Activated naive CD8-positive, alpha-beta T cell treated with anti-CD3 and anti-CD28 coated beads, Interleukin-2, amount 50 U/mL, for 24 hours (primary cell): ENCODE results near the gene ZNF674.
"Not testable (repeated sequence)": the region's sequence is repeated elsewhere in the genome, so short reads cannot be mapped to it uniquely, and the experiment has no call there.

Experiments
- ATAC-seq: fragments of 150-1000 bp; cut with Tn5 transposase; one replicate; pipeline ENCODE4 v1.10.0; 2021
- DNase-seq: peaks from one replicate; pipeline ENCODE4 v3.0.0; 2021
- H3K27ac Mint-ChIP-seq: one replicate; pipeline ENCODE4 v1.8.0; 2021; ENCODE audit warnings: mild to moderate bottlenecking, mixed read lengths
- H3K27me3 Mint-ChIP-seq: one replicate; pipeline ENCODE4 v1.8.0; 2021; ENCODE audit warnings: mixed read lengths
- H3K36me3 Mint-ChIP-seq: one replicate; pipeline ENCODE4 v1.8.0; 2021; ENCODE audit warnings: low read depth, mixed read lengths
- H3K4me1 Mint-ChIP-seq: one replicate; pipeline ENCODE4 v1.8.0; 2021; ENCODE audit warnings: mixed read lengths
- H3K4me3 Mint-ChIP-seq: one replicate; pipeline ENCODE4 v1.8.0; 2021; ENCODE audit warnings: mild to moderate bottlenecking, moderate library complexity, mixed read lengths
- H3K9me3 Mint-ChIP-seq: one replicate; pipeline ENCODE4 v1.8.0; 2021; ENCODE audit warnings: mixed read lengths

Gene ZNF674

GRCh38 chrX:46547857-46548256, 2.6 kb upstream of the ZNF674 start:
- peaks cover 9% of the 10 kb centered on the region for H3K36me3 Mint-ChIP-seq
- H3K27me3 Mint-ChIP-seq, result no peaks in the 10 kb centered on the region
- H3K4me1 Mint-ChIP-seq, result peaks cover 39% of the 10 kb centered on the region
- no peak for ATAC-seq
- no peak overlapping the region for H3K4me3 Mint-ChIP-seq
- H3K27ac Mint-ChIP-seq, result no peak overlapping the region
- no peak for DNase-seq
- no peaks in the 10 kb centered on the region for H3K9me3 Mint-ChIP-seq

- ATAC-seq, result peak; percentile 37
- Mint-ChIP-seq H3K4me3 (peak overlapping the region; percentile 88), H3K27ac (peak overlapping the region; percentile 93), H3K4me1 (peaks cover 36% of the 10 kb centered on the region)
- not testable (repeated sequence) for DNase-seq, H3K9me3 Mint-ChIP-seq, H3K36me3 Mint-ChIP-seq, H3K27me3 Mint-ChIP-seq
Observed at GRCh38 chrX:46544527-46544926, 694 bp downstream of the ZNF674 start.

GRCh38 chrX:46543441-46543840, 1.8 kb downstream of the ZNF674 start:
- peaks cover 4% of the 10 kb centered on the region for H3K36me3 Mint-ChIP-seq
- H3K27me3 Mint-ChIP-seq, result no peaks in the 10 kb centered on the region
- ATAC-seq (no peak), DNase-seq (no peak)
- H3K4me1 Mint-ChIP-seq, result peaks cover 32% of the 10 kb centered on the region
- no peaks in the 10 kb centered on the region for H3K9me3 Mint-ChIP-seq
- H3K27ac Mint-ChIP-seq, result no peak overlapping the region
- H3K4me3 Mint-ChIP-seq, result no peak overlapping the region

- DNase-seq (no peak), ATAC-seq (no peak)
- H3K4me1 Mint-ChIP-seq, result no peaks in the 10 kb centered on the region
- no peaks in the 10 kb centered on the region for H3K27me3 Mint-ChIP-seq
- no peaks in the 10 kb centered on the region for H3K9me3 Mint-ChIP-seq
- H3K4me3 Mint-ChIP-seq, result no peak overlapping the region
- no peak overlapping the region for H3K27ac Mint-ChIP-seq
- no peaks in the 10 kb centered on the region for H3K36me3 Mint-ChIP-seq
Observed at GRCh38 chrX:46531442-46531841, 13.8 kb downstream of the ZNF674 start.

- not testable (repeated sequence) for ATAC-seq, DNase-seq, H3K27me3 Mint-ChIP-seq, H3K4me3 Mint-ChIP-seq, H3K36me3 Mint-ChIP-seq, H3K9me3 Mint-ChIP-seq, H3K27ac Mint-ChIP-seq, H3K4me1 Mint-ChIP-seq
Observed at GRCh38 chrX:46530404-46530908, 14.8 kb downstream of the ZNF674 start.

- H3K9me3 Mint-ChIP-seq, H3K36me3 Mint-ChIP-seq, H3K27me3 Mint-ChIP-seq, H3K27ac Mint-ChIP-seq, ATAC-seq, H3K4me1 Mint-ChIP-seq, DNase-seq, H3K4me3 Mint-ChIP-seq: not testable (repeated sequence)
Observed at GRCh38 chrX:46529740-46530403, 15.3 kb downstream of the ZNF674 start.

GRCh38 chrX:46528640-46529039, 16.6 kb downstream of the ZNF674 start:
- not testable (repeated sequence) for H3K36me3 Mint-ChIP-seq, H3K27ac Mint-ChIP-seq, H3K9me3 Mint-ChIP-seq, DNase-seq, H3K27me3 Mint-ChIP-seq, H3K4me3 Mint-ChIP-seq, H3K4me1 Mint-ChIP-seq, ATAC-seq

- peaks cover 13% of the 10 kb centered on the region for H3K9me3 Mint-ChIP-seq
- DNase-seq, result no peak
- no peaks in the 10 kb centered on the region for H3K27me3 Mint-ChIP-seq
- H3K4me3 Mint-ChIP-seq, result no peak overlapping the region
- H3K36me3 Mint-ChIP-seq, result peaks cover 35% of the 10 kb centered on the region
- H3K27ac Mint-ChIP-seq, result no peak overlapping the region
- no peak for ATAC-seq
- H3K4me1 Mint-ChIP-seq, result no peaks in the 10 kb centered on the region
Observed at GRCh38 chrX:46506076-46506475, 39.1 kb downstream of the ZNF674 start.

- Mint-ChIP-seq H3K36me3 (peaks cover 46% of the 10 kb centered on the region), H3K27ac (no peak overlapping the region), H3K4me3 (no peak overlapping the region), H3K27me3 (no peaks in the 10 kb centered on the region), H3K9me3 (peaks cover 26% of the 10 kb centered on the region), H3K4me1 (no peaks in the 10 kb centered on the region)
- ATAC-seq (no peak), DNase-seq (no peak)
Observed at GRCh38 chrX:46502848-46503247, 42.4 kb downstream of the ZNF674 start.

GRCh38 chrX:46500054-46500453, 45.2 kb downstream of the ZNF674 start:
- Mint-ChIP-seq H3K4me3 (no peak overlapping the region), H3K27ac (no peak overlapping the region), H3K4me1 (no peaks in the 10 kb centered on the region), H3K27me3 (no peaks in the 10 kb centered on the region), H3K36me3 (peaks cover 44% of the 10 kb centered on the region), H3K9me3 (peaks cover 20% of the 10 kb centered on the region)
- DNase-seq (no peak), ATAC-seq (no peak)

- Mint-ChIP-seq H3K4me1 (peaks cover 3% of the 10 kb centered on the region), H3K27ac (no peak overlapping the region), H3K36me3 (peaks cover 32% of the 10 kb centered on the region), H3K4me3 (no peak overlapping the region), H3K9me3 (peaks cover 27% of the 10 kb centered on the region), H3K27me3 (no peaks in the 10 kb centered on the region)
- DNase-seq (no peak), ATAC-seq (no peak)
Observed at GRCh38 chrX:46488712-46489111, 56.5 kb downstream of the ZNF674 start.

- Mint-ChIP-seq H3K9me3 (peaks cover 15% of the 10 kb centered on the region), H3K27me3 (no peaks in the 10 kb centered on the region), H3K4me1 (peaks cover 3% of the 10 kb centered on the region), H3K27ac (no peak overlapping the region), H3K36me3 (peaks cover 52% of the 10 kb centered on the region), H3K4me3 (no peak overlapping the region)
- ATAC-seq (no peak), DNase-seq (no peak)
Observed at GRCh38 chrX:46485897-46486296, 59.3 kb downstream of the ZNF674 start.

- not testable (repeated sequence) for H3K9me3 Mint-ChIP-seq, H3K27me3 Mint-ChIP-seq, DNase-seq, H3K4me1 Mint-ChIP-seq, ATAC-seq, H3K27ac Mint-ChIP-seq, H3K4me3 Mint-ChIP-seq
- H3K36me3 Mint-ChIP-seq, result peaks cover 45% of the 10 kb centered on the region
Observed at GRCh38 chrX:46478634-46479033, 66.6 kb downstream of the ZNF674 start.

GRCh38 chrX:46477435-46477834, 67.8 kb downstream of the ZNF674 start:
- Mint-ChIP-seq H3K27ac (no peak overlapping the region), H3K4me1 (no peaks in the 10 kb centered on the region), H3K9me3 (peaks cover 9% of the 10 kb centered on the region), H3K36me3 (peaks cover 45% of the 10 kb centered on the region), H3K4me3 (no peak overlapping the region), H3K27me3 (no peaks in the 10 kb centered on the region)
- DNase-seq (no peak), ATAC-seq (no peak)

GRCh38 chrX:46465203-46465602, 80.0 kb downstream of the ZNF674 start:
- Mint-ChIP-seq H3K4me1 (peaks cover 14% of the 10 kb centered on the region), H3K36me3 (peaks cover 45% of the 10 kb centered on the region)

GRCh38 chrX:46463682-46464081, 81.5 kb downstream of the ZNF674 start:
- H3K9me3 Mint-ChIP-seq, result no peaks in the 10 kb centered on the region
- H3K4me3 Mint-ChIP-seq, result no peak overlapping the region
- H3K27me3 Mint-ChIP-seq, result no peaks in the 10 kb centered on the region
- ATAC-seq, result no peak
- H3K36me3 Mint-ChIP-seq, result peaks cover 34% of the 10 kb centered on the region
- DNase-seq, result no peak
- H3K27ac Mint-ChIP-seq, result no peak overlapping the region
- peaks cover 14% of the 10 kb centered on the region for H3K4me1 Mint-ChIP-seq

More at GRCh38 chrX:46465203-46465602, 80.0 kb downstream of the ZNF674 start:
- Mint-ChIP-seq H3K27me3 (no peaks in the 10 kb centered on the region), H3K4me3 (no peak overlapping the region), H3K9me3 (peaks cover 8% of the 10 kb centered on the region), H3K27ac (no peak overlapping the region)
- DNase-seq (no peak), ATAC-seq (no peak)
